ENCODE results near the gene RMND5B.
"Not testable (repeated sequence)": the region's sequence is repeated elsewhere in the genome, so short reads cannot be mapped to it uniquely, and the experiment has no call there.

Gene RMND5B, protein sequence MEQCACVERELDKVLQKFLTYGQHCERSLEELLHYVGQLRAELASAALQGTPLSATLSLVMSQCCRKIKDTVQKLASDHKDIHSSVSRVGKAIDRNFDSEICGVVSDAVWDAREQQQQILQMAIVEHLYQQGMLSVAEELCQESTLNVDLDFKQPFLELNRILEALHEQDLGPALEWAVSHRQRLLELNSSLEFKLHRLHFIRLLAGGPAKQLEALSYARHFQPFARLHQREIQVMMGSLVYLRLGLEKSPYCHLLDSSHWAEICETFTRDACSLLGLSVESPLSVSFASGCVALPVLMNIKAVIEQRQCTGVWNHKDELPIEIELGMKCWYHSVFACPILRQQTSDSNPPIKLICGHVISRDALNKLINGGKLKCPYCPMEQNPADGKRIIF

DNA sequence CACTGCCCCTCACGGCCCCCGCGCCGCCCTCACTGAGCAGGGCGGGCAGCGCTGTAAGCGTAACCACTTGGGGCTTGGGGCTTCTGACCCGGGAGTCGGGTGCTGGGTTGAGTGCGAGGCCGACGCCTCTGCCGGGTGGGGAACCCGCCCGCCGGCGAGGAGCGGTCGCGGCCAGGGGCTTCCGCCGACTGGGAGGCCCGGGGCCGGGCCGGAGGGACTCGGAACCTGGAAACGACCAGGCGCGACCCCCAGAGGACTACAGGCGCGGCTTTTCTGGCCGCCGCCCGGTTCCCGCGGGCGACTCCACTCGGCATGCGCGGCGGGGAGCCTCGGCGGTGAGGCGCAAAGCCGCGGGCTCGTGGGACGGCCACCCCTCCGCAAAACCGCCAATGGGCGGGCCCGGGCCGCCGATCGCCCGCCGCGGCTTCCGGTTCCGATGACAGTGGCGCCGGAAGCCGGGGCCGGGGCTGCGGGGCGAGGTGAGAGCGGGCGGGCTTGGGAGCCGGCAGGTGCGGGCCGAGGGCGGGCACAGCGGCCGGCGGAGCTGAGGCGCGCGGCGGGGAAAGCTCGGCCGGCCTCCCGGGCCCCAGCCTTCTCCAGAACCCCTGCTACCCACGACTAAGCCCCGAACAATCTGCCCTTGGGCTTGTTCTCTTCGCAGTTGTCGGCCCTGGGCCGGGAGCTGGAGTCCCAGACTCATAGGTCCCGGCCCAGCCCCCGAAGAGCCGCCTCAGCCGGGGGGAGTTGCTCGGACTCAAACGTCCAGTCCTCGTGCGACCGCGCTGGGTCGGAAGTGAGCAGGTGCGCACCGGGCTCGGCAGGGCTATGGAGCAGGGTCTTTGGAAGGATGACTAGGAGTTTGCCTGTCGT, at the start of gene RMND5B:
RMND5B (plus strand) TSS at position 439 of the 870 bp plus-strand sequence. CDS start 7,106 bp downstream, outside the sequence.
- peak; percentile 45 for DNase-seq

DNA sequence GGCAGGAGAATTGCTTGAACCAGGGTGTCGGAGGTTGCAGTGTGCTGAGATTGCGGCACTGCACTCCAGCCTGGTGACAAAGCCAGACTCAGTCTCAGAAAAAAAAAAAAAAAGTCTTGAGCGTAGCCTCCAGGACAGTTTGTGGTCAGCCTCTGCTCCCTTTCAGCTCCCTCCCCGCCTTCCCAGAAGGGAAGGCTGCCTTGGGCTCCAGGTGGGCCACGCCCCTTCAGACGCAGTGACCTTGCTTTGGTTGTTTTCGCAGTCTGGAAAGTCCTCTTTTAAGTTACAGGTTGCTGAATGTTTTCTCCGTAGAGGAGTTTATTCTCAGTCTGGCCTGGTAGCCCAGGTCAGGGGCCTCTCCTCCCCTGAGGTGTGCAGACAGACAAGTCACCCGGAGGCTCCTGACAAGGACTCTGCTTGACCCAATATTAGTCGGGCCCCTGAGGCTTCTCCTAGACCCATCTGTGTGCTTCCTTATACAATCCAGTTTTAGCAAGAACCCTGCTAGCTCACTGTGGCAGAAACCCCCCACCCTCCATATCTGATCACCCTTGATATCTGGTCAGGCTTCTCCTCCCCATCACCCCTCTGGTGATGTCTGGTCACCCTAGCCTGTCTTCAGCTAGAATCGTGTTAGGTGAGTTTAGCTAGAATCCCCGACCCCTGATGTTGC, 49.1 kb upstream of the RMND5B start:
- no peak for DNase-seq

DNA sequence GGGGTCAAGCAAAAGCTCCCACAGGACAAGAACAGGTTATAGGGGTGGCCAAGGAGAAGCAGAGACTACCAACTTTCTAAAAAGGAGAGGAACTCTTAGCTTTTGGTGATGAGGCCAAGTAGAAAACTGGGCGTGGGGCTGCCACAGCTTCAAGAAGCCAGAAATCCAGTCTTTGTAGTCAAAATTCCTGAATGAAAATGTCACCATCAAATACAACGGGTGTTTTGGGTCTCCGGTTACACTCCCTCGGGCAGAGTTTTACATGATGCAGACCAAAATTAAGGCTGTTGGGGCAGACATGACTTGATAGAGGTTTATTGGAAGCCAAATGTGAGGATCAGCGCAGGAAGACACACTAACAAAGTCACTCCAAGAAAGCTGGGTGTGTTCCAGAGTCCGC, 46.9 kb upstream of the RMND5B start:
- no peak for DNase-seq

DNA sequence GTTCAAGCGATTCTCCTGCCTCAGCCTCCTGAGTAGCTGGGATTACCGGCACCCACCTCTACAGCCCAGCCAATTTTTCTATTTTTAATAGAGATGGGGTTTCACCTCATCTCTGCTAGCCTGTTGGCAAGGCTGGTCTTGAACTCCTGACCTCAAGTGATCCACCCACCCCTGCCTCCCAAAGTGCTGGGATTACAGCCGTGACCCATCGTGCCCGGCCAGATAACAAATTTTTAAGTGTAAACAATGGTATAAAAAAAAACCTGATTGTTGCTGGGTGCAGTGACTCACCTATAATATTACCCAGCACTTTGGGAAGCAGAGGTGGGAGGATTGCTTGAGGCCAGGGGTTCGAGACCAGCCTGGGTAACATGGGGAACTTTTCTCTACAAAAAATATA, 45.5 kb upstream of the RMND5B start:
- DNase-seq = no peak

DNA sequence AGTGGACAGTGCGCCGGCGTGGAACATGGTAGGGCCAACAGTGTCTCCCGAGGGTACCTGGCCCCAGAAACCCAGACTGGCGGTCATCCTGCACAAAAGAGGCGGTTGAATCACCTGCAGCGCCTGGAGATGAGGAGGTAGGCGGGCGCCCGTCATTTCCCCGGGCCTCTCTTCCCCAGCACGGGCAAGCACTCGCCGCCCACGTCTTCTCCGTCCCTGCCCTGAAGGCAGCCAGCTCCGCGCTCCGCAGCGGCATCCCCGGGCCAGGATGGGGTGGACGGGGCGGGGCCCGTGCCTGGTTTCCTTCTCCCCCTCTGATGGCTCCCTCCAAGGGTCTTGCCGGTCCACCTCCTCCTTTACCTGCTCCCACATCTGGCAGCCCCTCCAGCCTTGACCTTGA, 44.5 kb upstream of the RMND5B start:
- no peak for DNase-seq

DNA sequence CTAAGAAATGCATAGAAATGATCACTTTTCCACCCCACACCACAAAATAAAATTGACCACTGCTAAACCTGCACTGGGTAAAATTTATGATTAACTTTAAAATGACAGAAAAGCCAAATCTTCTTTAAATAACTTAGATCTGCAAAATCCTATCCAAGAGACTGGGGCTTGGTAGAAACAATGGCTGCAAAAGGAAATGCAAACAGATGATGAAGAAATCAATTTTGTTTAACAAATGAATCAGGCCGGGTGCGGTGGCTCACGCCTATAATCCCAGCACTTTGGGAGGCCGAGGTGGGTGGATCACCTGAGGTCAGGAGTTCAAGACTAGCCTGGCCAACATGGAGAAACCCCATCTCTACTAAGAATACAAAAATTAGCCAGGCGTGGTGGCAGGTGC, 43.6 kb upstream of the RMND5B start:
- not testable (repeated sequence) for DNase-seq

DNA sequence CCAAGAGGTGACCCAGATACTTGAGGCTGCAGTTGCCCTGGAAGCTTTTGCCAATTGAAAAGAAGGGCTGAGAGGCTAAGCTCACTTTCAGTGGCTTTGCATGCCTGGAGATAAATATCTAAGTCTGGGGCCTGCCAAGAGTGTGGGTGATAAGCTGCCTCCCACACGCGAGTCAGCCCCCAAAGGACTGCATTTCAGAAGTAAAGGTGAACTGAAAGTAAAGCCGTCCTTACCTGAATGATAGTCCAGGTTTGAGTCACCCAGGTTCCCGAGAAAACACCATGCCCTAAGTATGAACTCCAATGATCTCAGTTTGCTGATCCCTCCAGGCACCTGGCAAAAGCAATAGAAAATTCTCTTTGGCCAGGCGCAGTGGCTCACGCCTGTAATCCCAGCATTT, 40.0 kb upstream of the RMND5B start:
- no peak for DNase-seq

DNA sequence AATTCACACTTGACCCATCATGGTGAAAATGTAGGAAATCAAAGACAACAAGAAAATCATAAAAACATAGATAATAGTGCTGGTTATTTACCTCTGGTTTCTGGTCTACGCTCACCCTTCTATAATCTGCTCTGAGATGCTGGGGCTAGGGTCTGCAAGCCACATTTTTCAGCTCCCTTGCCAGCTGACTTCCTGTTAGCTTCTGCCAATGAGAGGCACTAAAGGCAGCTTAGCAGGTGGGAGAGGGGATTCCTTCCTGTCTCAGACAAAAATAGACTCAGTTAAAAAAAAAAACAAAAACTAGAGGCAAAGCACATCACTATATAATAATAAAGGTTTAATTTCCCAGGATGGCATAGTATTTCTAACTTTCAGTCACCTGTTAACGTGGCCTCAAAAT, 37.7 kb upstream of the RMND5B start:
- no peak for DNase-seq

DNA sequence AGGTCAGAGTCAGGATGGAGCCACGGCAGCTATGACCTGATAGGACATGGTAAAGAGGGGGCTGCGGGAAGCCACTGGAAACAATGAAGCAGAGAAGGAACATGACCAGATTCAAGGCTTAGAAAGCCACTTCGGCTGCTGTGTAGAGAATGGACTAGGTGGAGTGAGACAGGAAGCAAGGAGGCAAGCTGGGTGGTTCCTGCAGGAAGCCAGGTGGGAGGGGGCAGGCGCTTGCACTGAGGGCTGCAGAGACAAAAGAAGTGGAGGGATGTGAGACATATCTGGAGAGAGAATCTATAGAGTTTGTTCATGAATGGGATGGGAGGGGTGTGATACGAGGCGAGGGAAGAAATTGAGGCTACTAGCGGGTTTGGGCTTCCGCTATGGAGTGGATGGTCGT, 36.5 kb upstream of the RMND5B start:
- DNase-seq = no peak

DNA sequence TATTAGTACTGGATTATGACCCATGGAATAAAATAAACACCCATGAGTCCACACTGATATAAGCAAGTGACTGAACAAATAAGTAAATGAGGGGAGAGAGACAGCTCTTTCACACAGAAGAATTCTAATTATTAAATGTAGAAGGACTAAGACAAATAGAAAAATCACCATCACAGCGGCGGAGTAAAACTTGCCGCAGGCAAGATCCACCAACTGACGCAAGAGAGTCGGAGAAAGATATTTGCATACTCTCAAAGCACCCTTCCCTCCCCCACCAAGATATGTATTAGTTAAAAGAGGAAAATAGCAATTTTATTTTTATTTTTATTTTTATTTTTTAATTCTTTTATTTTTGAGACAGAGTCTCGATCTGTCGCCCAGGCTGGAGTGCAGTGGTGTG, 32.1 kb upstream of the RMND5B start:
- no peak for DNase-seq

DNA sequence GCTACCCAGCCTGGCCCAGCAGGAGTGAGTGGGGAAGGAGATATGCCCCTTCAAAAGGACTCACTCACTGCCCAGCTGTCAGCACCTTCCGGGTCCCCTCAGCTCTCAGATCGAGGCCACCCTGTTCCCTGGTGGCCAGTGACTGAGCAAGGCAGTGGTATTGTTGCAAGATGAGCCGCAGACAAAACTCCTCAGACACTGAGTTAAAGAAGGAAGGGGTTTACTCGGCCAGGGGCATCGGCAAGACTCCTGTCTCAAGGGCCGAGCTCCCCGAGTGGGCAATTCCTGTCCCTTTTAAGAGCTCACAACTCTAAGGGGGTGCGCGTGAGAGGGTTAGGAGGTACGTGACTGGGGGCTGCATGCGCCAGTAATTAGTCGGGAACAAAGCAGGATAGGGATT, 27.2 kb upstream of the RMND5B start:
- no peak for DNase-seq

DNA sequence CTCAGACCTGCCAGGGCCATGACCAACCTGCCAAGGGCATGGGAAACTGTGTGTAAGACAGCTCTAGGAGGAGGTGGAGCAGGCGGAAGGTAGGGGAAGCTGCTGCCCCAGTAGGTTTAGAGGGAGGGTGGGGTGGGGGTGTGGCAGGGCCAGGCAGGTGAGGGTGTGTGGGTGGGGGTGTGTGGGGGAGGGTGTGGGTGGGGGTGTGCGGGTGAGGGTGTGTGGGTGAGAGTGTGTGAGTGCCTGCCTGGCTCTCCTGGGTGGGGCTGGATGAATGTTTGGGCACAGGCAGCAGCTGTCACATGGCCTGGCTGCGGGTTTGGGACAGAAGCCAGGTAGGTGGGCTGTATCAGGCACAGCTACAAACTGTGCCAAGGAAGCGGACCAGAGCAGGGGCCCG, 26.3 kb upstream of the RMND5B start:
- DNase-seq = no peak

DNA sequence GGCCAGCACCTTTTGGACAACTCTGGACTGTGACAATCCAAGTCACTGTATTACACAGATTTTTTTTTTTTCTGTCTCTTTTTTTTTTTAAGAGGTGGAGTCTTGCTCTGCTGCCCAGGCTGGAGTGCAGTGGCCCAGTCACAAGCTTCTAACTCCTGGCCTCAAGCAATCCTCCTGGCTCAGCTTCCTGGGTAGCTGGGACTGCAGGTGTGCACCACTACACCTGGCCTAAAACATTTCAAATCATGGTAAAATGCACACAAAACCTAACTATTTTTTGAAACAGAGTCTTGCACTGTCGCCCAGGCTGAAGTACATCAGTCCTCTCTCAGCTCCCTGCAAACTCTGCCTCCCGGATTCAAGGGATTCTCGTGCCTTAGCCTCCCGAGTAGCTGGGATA, 24.7 kb upstream of the RMND5B start:
- no peak for DNase-seq

DNA sequence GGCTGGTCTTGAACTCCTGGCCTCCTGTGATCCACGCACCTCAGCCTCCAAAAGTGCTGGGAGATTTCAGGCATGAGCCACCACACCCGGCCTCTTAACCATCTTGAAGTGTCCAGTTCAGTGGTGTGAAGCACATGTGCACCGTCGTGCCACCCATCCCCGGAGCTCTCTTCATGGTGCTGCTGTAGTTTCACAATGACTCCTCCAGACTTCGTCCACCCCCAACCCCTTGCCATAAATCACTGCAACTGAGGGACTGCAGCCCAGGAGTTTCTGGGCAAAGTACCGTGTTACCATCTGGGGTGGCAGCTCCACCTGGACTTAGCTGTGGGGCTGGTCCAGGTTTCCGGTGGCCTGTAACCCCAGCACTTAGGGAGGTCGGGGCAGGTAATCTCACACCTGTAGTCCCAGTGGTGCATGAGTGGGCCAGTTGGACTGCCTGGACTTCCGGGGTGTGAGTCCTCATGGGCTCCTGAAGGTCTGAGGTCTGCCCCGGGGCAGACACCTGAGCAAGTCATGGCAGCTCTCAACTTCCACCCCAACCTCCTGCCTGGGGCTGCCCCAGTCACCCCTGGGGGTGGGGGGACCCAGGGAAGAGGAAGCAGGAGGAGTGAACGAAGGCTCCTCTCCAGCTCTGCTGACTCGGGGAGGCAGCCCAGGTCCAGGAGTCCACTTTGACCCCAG, 24.1 kb upstream of the RMND5B start:
- DNase-seq = no peak

DNA sequence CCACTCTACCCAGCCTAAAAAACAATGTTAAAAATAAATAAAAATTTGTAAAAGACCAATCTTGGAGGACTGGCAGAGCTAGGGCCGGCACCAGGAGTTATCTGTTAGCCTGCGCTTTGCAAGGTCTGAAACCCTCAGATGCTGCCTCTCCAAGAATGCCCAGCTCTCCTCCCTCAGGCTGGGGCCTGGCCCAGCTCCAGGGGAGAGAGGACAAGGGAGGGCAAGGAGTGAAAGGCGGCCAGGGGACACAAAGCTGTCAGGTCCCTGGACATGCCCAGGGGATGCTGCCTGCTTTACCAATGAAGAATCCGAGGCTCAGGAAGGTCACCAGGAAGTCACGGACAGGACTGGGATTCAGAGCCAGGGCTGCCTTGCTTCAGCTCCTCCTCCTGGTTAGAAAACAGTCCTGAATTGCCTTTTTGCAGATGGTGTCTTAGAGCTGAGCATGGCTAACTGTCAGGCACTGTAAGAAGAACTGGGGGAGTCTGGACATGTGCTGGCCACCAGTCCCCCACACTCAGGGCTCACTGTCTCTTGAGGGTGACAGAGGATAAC, 23.0 kb upstream of the RMND5B start:
- DNase-seq = no peak

DNA sequence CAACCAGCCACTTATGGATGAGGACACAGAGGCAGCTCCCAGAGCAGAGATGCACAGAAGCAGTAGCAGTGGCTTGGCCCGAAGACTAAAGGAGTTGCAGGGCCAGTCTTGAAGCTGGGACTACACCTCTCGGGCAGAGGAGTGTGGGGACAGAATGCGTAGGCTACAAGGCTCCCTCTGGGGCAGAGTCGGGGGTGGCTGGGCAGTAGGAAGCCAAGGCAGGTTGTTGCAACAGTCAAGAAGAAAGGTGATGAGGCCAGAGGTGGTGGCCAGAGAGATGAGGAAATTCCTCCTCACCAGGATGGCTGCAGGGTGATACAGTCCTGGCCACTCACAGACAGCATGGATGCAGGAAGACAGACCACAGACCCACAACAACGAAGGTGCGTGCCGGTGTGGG, 22.4 kb upstream of the RMND5B start:
- no peak for DNase-seq

DNA sequence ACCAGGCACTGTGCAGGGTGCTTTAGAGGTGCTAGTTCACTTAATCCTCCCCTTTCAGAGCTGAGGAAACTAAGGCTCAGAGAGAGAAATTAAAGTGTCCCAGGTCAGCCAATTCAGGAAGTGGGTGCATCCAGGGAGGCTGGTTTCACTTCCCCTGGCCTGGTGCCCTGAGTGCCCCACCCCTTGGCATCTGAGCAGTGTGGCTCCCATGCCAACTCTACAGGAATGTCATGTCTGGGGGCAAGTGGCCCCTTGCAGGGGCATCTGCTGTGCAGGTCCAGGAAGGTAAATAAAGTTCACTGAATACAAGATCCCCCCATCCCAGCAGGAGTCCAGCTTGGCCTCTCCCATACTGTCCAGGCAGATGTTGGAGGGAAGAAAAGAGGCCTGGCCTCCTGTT, 21.8 kb upstream of the RMND5B start:
- DNase-seq = no peak

DNA sequence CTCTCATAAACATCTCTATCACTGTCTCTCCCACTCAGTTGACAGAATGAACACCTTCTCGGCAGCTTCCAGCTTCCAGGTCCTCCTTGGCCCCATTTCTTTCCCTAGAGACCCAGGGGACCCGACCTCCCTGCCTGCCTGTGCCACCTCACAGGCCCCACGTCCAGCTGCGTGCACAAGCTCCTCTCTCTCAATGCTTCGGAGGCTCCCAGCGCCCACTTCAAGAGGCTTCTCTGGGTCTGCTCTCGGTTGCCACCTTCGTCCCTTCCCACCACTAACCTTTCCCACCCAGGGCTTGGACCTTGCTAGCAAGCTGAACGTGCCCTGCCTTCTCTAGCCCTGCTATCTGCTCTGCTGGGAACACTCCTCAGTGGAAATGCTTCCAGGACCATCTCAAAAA, 20.3 kb upstream of the RMND5B start:
- no peak for DNase-seq

DNA sequence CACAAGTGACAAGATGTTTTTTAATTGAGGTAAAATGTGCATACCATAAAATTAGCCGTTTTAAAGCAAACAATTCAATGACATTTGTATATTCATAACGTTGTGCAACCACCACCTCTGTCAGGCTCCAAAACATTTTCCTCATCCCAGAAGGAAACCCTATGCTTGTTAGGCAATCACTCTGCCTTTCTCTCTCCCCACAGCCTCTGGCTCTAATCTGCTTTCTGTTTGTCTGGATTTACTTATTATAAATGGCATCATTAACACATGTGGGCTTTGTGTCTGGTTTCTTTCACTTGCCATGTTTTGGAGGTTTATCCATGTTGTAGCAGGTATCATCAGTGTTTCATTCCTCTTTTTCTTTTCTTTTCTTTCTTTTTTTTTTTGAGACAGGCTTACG, 18.9 kb upstream of the RMND5B start:
- no peak for DNase-seq

DNA sequence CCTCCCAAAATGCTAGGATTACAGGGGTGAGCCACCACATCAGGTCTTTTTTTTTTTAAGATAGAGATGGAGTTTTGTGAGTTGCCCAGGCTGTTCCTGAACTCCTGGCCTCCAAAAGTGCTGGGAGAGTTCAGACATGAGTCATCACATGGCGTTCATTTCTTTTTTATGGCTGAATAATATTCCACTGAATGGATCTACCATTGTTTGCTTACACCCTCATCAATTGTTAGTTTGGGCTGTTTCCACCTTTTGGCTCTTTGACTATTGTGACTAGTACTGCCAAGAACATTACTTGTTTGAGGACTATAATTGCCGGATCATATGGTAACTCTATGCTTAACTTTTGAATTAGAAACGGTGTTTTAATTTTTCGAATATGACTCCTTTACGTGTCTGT, 18.3 kb upstream of the RMND5B start:
- no peak for DNase-seq

DNA sequence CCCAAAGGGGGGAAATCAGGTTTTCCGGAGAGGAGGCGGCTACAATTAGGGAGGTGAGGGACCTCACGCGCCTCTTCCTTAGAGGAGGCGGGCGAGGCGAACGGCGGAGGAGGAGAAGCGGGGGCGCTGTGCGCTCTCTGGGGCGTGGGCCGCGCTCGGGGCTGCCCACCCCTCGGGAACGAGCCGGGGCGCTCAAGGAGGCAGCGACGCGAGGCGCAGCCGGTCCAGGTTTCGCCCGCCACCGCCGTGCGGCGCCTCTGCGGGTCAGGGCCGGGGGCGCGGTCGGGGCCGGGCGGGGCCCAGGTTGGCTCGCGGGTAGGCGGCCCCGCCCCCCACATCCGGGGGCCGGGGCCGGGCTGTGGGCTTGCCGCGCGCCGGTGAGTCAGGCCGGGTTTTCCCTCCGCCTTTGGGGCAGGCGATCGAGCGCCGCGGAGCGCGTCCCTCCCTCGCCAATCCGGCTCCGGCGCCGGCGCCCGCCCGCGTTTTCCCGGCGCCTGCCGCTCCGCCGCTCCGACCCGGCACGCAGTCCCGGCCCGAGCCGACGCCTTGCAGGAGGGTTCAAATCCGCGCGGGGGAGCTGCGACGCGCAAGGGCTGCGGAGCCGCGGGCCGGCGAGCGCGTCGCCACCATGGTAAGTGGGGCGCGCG, 17.6 kb upstream of the RMND5B start, which contains the start of gene N4BP3:
N4BP3 (plus strand) TSS at position 392 of the 647 bp plus-strand sequence. CDS start 6,052 bp downstream, outside the sequence.
- no peak for DNase-seq

DNA sequence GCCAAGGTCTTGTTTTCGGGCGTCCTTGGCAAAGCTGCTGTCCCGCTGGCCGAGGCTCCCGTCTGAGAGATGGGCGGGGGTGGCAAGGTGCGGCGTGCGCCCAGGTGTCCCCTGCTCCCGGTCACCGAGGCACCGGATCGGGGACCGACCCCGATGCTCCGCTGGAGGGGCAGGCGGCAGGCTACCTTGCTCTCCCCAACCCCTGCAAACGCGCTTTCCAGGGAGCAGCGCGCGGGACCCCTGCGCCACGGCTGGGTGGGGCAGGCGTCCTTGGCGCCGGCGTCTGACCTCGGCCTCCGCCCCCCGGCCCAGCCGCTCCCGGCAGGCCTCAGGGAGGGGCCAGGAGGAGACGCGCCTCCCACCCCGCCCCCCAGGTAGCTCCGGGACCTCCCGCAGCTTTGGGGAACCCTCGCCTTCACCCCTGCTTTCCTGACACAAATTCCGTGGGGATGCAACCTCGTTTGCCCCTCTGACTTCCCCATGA, 16.9 kb upstream of the RMND5B start:
- no peak for DNase-seq

All from NCI-H2029 treated with DMSO at 0.1 percent for 48 hours (cell line).